Measurements from ENCODE around the gene MRPL22.
"Not testable (repeated sequence)": the region's sequence is repeated elsewhere in the genome, so short reads cannot be mapped to it uniquely, and the experiment has no call there.

The MRPL22 gene

GRCh38 chr5:154997746-154998145, 56.9 kb downstream of the MRPL22 start:
- no peak overlapping the region for H3K9ac ChIP-seq
- H4K20me1 ChIP-seq, result 0 out of 22 replicates have a peak, but pooled peaks cover 0 to 3% (median 0%) of the 10 kb centered on the region in 11 experiments
- no peak overlapping the region for H3K27ac ChIP-seq
- H3K36me3 ChIP-seq, result no peaks in the 10 kb centered on the region
- H3K4me1 ChIP-seq, result peaks cover 0 to 21% (median 8%) of the 10 kb centered on the region in 10 experiments; a peak in 17 of 20 replicates
- no peak overlapping the region for H3K4me3 ChIP-seq
- peaks cover 0 to 7% (median 0%) of the 10 kb centered on the region in 11 experiments; a peak in 1 of 22 replicates for H3K9me3 ChIP-seq (replicated peaks in 1 of 11)
- H3K4me2 ChIP-seq, result no peak overlapping the region
- H3K27me3 ChIP-seq, result no peaks in the 10 kb centered on the region
- no peak for TF ChIP-seq Cebpa-rat (IDR thresholded peaks at IDR 0.05)

- Histone ChIP-seq H3K4me3 (no peak overlapping the region), H3K4me1 (peaks cover 0 to 4% (median 0%) of the 10 kb centered on the region in 10 experiments; a peak in 4 of 20 replicates), H4K20me1 (no peaks in the 10 kb centered on the region), H3K4me2 (no peak overlapping the region), H3K27me3 (no peaks in the 10 kb centered on the region), H3K36me3 (no peaks in the 10 kb centered on the region), H3K9ac (no peak overlapping the region), H3K27ac (no peak overlapping the region), H3K9me3 (replicated peaks in 1 of 11) (peaks cover 7 to 17% (median 10%) of the 10 kb centered on the region in 11 experiments; a peak in 20 of 22 replicates)
- TF ChIP-seq Cebpa-rat (IDR thresholded peaks at IDR 0.05), result no peak
Measured at GRCh38 chr5:154999865-155000264, 59.0 kb downstream of the MRPL22 start.

- H3K36me3 ChIP-seq, result no peaks in the 10 kb centered on the region
- peaks cover 7 to 21% (median 15%) of the 10 kb centered on the region in 11 experiments; a peak in 20 of 22 replicates for H3K9me3 ChIP-seq (replicated peaks in 1 of 11)
- H3K4me1 ChIP-seq, result no peaks in the 10 kb centered on the region
- H4K20me1 ChIP-seq, result no peaks in the 10 kb centered on the region
- no peaks in the 10 kb centered on the region for H3K27me3 ChIP-seq
- H3K4me2 ChIP-seq, result no peak overlapping the region
- no peak for TF ChIP-seq Cebpa-rat (IDR thresholded peaks at IDR 0.05)
- H3K27ac ChIP-seq, result no peak overlapping the region
- H3K9ac ChIP-seq, result no peak overlapping the region
- no peak overlapping the region for H3K4me3 ChIP-seq
Measured at GRCh38 chr5:155001523-155001922, 60.6 kb downstream of the MRPL22 start.

GRCh38 chr5:155002722-155003121, 61.8 kb downstream of the MRPL22 start:
- H3K36me3 ChIP-seq, H3K27me3 ChIP-seq, H3K27ac ChIP-seq, H3K4me3 ChIP-seq, H3K9ac ChIP-seq, H3K4me2 ChIP-seq, H3K4me1 ChIP-seq, H4K20me1 ChIP-seq: not testable (repeated sequence)
- H3K9me3 ChIP-seq (replicated peaks in 1 of 11), result peaks cover 7 to 21% (median 15%) of the 10 kb centered on the region in 11 experiments; a peak in 20 of 22 replicates

- no peaks in the 10 kb centered on the region for H4K20me1 ChIP-seq
- TF ChIP-seq Cebpa-rat (IDR thresholded peaks at IDR 0.05), result no peak
- H3K36me3 ChIP-seq, result no peaks in the 10 kb centered on the region
- H3K9me3 ChIP-seq (replicated peaks in 1 of 11), result peaks cover 7 to 21% (median 15%) of the 10 kb centered on the region in 11 experiments; a peak in 20 of 22 replicates
- H3K4me3 ChIP-seq, result no peak overlapping the region
- no peak overlapping the region for H3K9ac ChIP-seq
- H3K4me1 ChIP-seq, result no peaks in the 10 kb centered on the region
- H3K27ac ChIP-seq, result no peak overlapping the region
- no peaks in the 10 kb centered on the region for H3K27me3 ChIP-seq
- no peak overlapping the region for H3K4me2 ChIP-seq
Measured at GRCh38 chr5:155004138-155004744, 63.4 kb downstream of the MRPL22 start.

GRCh38 chr5:155006265-155006664, 65.4 kb downstream of the MRPL22 start:
- not testable (repeated sequence) for H3K27me3 ChIP-seq, H3K27ac ChIP-seq, H3K36me3 ChIP-seq, H3K4me1 ChIP-seq, H3K9ac ChIP-seq, H3K4me2 ChIP-seq, H3K4me3 ChIP-seq, H4K20me1 ChIP-seq
- peaks cover 7 to 17% (median 15%) of the 10 kb centered on the region in 11 experiments; a peak in 20 of 22 replicates for H3K9me3 ChIP-seq (replicated peaks in 1 of 11)

- no peak overlapping the region for H3K4me3 ChIP-seq
- H3K4me1 ChIP-seq, result no peaks in the 10 kb centered on the region
- no peaks in the 10 kb centered on the region for H4K20me1 ChIP-seq
- H3K27me3 ChIP-seq, result no peaks in the 10 kb centered on the region
- H3K36me3 ChIP-seq, result no peaks in the 10 kb centered on the region
- peaks cover 7 to 17% (median 15%) of the 10 kb centered on the region in 11 experiments; a peak in 21 of 22 replicates for H3K9me3 ChIP-seq (replicated peaks in 1 of 11)
- no peak overlapping the region for H3K4me2 ChIP-seq
- TF ChIP-seq Cebpa-rat (IDR thresholded peaks at IDR 0.05), result no peak
- H3K27ac ChIP-seq, result no peak overlapping the region
- no peak overlapping the region for H3K9ac ChIP-seq
Measured at GRCh38 chr5:155008669-155009068, 67.8 kb downstream of the MRPL22 start.

- no peaks in the 10 kb centered on the region for H4K20me1 ChIP-seq
- H3K27ac ChIP-seq, result no peak overlapping the region
- H3K27me3 ChIP-seq, result no peaks in the 10 kb centered on the region
- no peaks in the 10 kb centered on the region for H3K4me1 ChIP-seq
- no peak overlapping the region for H3K4me3 ChIP-seq
- no peaks in the 10 kb centered on the region for H3K36me3 ChIP-seq
- no peak overlapping the region for H3K9ac ChIP-seq
- TF ChIP-seq Cebpa-rat (IDR thresholded peaks at IDR 0.05), result no peak
- no peak overlapping the region for H3K4me2 ChIP-seq
- peaks cover 0 to 16% (median 3%) of the 10 kb centered on the region in 11 experiments; a peak in 5 of 22 replicates for H3K9me3 ChIP-seq (replicated peaks in 1 of 11)
Measured at GRCh38 chr5:155010881-155011280, 70.0 kb downstream of the MRPL22 start.

- H3K9me3 ChIP-seq (replicated peaks in 1 of 11), result peaks cover 0 to 18% (median 6%) of the 10 kb centered on the region in 11 experiments; a peak in 5 of 22 replicates
- H3K4me2 ChIP-seq, result no peak within 1 kb of the TSS
- H3K27me3 ChIP-seq, result no peaks in the 10 kb centered on the region
- H3K27ac ChIP-seq, result no peak within 1 kb of the TSS
- H3K9ac ChIP-seq, result no peak within 1 kb of the TSS
- TF ChIP-seq Cebpa-rat (IDR thresholded peaks at IDR 0.05), result no peak
- H3K36me3 ChIP-seq, result no peaks in the 10 kb centered on the region
- H3K4me1 ChIP-seq, result no peaks in the 10 kb centered on the region
- H3K4me3 ChIP-seq, result no peak within 1 kb of the TSS
- H4K20me1 ChIP-seq, result no peaks in the 10 kb centered on the region
Measured at GRCh38 chr5:155013526-155013925, 72.7 kb downstream of the MRPL22 start, which contains the start of gene KIF4B. KIF4B (plus strand) TSS chr5:155013755; CDS start chr5:155013860, 105 bp downstream.

GRCh38 chr5:155015239-155015638, 74.4 kb downstream of the MRPL22 start:
- TF ChIP-seq Cebpa-rat (IDR thresholded peaks at IDR 0.05), result no peak

More at GRCh38 chr5:155015239-155015638, 74.4 kb downstream of the MRPL22 start:
- H3K4me1 ChIP-seq, result no peaks in the 10 kb centered on the region
- H3K27ac ChIP-seq, result no peak overlapping the region
- no peaks in the 10 kb centered on the region for H3K27me3 ChIP-seq
- H3K4me3 ChIP-seq, result no peak overlapping the region
- H3K4me2 ChIP-seq, result no peak overlapping the region
- no peaks in the 10 kb centered on the region for H3K36me3 ChIP-seq
- H3K9me3 ChIP-seq (replicated peaks in 1 of 11), result peaks cover 0 to 26% (median 8%) of the 10 kb centered on the region in 11 experiments; a peak in 12 of 22 replicates
- H4K20me1 ChIP-seq, result no peaks in the 10 kb centered on the region
- H3K9ac ChIP-seq, result no peak overlapping the region
